ENCODE results near the gene PLXNA4.

PLXNA4 gene

GRCh38 chr7:132243463-132243862, 332.8 kb downstream of the PLXNA4 start:
- DNase-seq (ENCODE audit: low read depth, low spot score), result no peak

GRCh38 chr7:132243051-132243450, 333.2 kb downstream of the PLXNA4 start:
- DNase-seq (ENCODE audit: low read depth, low spot score), result no peak

GRCh38 chr7:132242192-132242812, 334.0 kb downstream of the PLXNA4 start:
- DNase-seq (ENCODE audit: low read depth, low spot score), result no peak

- DNase-seq (ENCODE audit: low read depth, low spot score), result no peak
Measured at GRCh38 chr7:132240821-132241422, 335.3 kb downstream of the PLXNA4 start.

GRCh38 chr7:132240262-132240661, 336.0 kb downstream of the PLXNA4 start:
- no peak for DNase-seq (ENCODE audit: low read depth, low spot score)

GRCh38 chr7:132239422-132239994, 336.8 kb downstream of the PLXNA4 start:
- no peak for DNase-seq (ENCODE audit: low read depth, low spot score)

GRCh38 chr7:132234711-132235110, 341.6 kb downstream of the PLXNA4 start:
- DNase-seq (ENCODE audit: low read depth, low spot score), result no peak

- peak; percentile 51 for DNase-seq (ENCODE audit: low read depth, low spot score)
Measured at GRCh38 chr7:132232406-132232805, 343.9 kb downstream of the PLXNA4 start.

- no peak for DNase-seq (ENCODE audit: low read depth, low spot score)
Measured at GRCh38 chr7:132230462-132230861, 345.8 kb downstream of the PLXNA4 start.

- no peak for DNase-seq (ENCODE audit: low read depth, low spot score)
Measured at GRCh38 chr7:132228240-132228639, 348.0 kb downstream of the PLXNA4 start.

GRCh38 chr7:132226957-132227290, 349.3 kb downstream of the PLXNA4 start:
- DNase-seq (ENCODE audit: low read depth, low spot score), result no peak

- no peak for DNase-seq (ENCODE audit: low read depth, low spot score)
Measured at GRCh38 chr7:132226046-132226956, 350.0 kb downstream of the PLXNA4 start.

- DNase-seq (ENCODE audit: low read depth, low spot score), result no peak
Measured at GRCh38 chr7:132225216-132226030, 350.8 kb downstream of the PLXNA4 start.

- no peak for DNase-seq (ENCODE audit: low read depth, low spot score)
Measured at GRCh38 chr7:132221356-132221755, 354.9 kb downstream of the PLXNA4 start.

- no peak for DNase-seq (ENCODE audit: low read depth, low spot score)
Measured at GRCh38 chr7:132220060-132220459, 356.2 kb downstream of the PLXNA4 start.

GRCh38 chr7:132218876-132219275, 357.4 kb downstream of the PLXNA4 start:
- peak; percentile 19 for DNase-seq (ENCODE audit: low read depth, low spot score)

GRCh38 chr7:132216847-132217525, 359.3 kb downstream of the PLXNA4 start:
- DNase-seq (ENCODE audit: low read depth, low spot score), result peak; percentile 78

GRCh38 chr7:132214452-132214851, 361.8 kb downstream of the PLXNA4 start:
- no peak for DNase-seq (ENCODE audit: low read depth, low spot score)

GRCh38 chr7:132213583-132213982, 362.7 kb downstream of the PLXNA4 start:
- DNase-seq (ENCODE audit: low read depth, low spot score), result peak; percentile 51

- DNase-seq (ENCODE audit: low read depth, low spot score), result no peak
Measured at GRCh38 chr7:132211971-132212370, 364.3 kb downstream of the PLXNA4 start.

- DNase-seq (ENCODE audit: low read depth, low spot score), result no peak
Measured at GRCh38 chr7:132210821-132211220, 365.4 kb downstream of the PLXNA4 start.
